HG02798 (cell line): ENCODE results near the gene TBC1D25.
A peak's percentile ranks its signal among the peaks of the same experiment; 100 is the strongest.
"Not testable (repeated sequence)": the region's sequence is repeated elsewhere in the genome, so short reads cannot be mapped to it uniquely, and the experiment has no call there.

ENCODE experiments used
- ATAC-seq: cut with Tn5 transposase; IDR thresholded peaks from one replicate; pipeline ENCODE4 v1.9.1; 2021; ENCODE audit warnings: mild to moderate bottlenecking; ENCODE audit not compliant: unreplicated experiment, poor library complexity

TBC1D25 gene

DNA sequence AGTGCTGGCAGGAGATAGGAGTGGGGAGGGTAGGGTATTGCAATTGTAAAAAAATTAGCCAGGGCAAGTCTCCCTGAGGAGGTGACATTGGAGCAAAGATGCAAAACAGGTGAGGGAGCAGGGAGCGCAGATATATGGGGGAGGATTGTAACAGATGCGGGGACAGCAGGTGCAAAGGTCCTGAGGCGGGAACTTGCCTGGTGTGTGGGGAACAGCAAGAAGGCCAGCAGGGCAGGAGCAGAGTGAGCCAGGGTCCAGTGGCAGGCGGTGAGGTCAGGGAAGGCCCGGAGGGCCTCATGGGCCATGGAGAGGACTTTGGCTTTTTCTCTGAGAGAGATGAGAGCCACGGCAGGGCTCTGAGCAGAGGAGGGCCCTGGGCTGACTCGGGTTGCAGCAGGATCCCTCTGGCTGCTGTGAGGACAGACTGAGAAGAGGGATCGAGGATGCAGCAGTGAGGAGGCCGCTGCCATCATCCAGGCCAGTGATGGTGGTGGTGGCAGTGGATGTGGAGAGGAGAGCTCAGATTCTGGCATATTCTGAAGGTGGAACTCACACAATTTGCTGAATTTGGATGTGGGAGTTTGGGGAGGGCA is 24.6 kb upstream of the TBC1D25 start:
- ATAC-seq, result no peak

DNA sequence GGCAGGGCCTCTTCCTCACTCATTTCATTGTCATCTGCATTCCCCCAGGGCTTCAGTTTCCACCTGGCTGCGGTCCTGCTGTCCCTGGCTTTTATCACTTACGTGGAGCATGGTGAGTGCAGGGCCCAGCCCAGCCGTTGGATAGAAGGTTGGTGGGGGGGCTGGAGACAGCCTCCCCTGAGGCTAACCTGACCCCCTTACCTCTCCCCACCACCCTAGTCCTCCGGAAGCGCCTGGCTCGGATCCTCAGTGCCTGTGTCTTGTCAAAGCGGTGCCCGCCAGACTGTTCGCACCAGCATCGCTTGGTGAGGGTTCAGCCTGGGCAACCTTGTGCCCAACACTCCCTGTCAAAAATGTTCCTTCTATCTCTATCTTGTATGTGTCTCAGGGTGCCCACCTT is 23.7 kb upstream of the TBC1D25 start:
- ATAC-seq, result no peak

- ATAC-seq, result no peak
Observed at GRCh38 chrX:48516285-48516684, 23.2 kb upstream of the TBC1D25 start.

DNA sequence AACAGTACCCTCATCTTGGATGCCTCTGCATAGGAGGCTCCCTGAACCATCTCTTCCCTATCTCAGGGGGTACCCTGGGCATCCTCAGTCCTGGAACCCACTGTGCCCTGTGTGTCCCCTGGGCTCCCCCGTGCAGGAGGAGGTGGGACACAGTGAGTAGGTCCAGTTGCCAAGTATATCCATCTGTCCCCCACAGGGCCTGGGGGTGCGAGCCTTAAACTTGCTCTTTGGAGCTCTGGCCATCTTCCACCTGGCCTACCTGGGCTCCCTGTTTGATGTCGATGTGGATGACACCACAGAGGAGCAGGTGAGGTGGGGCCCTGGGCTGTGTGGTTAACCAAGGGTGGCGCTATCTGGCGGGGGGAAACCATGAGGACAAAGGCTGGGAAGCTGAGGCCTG is 22.5 kb upstream of the TBC1D25 start:
- ATAC-seq, result no peak

GRCh38 chrX:48519481-48519880 is 20.0 kb upstream of the TBC1D25 start:
- not testable (repeated sequence) for ATAC-seq

DNA sequence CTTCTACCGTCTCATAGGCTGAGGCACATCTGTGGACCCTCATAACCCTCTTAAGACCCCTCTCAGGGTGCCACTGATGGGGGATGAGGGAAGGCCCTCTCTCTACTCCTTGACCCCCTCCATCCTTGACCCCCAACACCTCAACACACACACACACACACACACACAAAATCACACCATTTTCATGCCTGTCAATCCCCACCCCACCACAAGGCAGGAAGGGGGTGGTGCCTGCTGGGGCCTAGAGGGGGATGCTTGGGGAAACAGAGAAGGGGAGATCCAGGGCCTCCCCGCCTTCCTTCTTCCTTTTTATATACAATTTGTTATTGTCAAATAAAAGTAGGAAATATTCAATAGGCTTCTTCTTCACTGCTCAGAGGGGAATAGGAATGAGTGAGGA is 19.1 kb upstream of the TBC1D25 start:
- no peak for ATAC-seq

DNA sequence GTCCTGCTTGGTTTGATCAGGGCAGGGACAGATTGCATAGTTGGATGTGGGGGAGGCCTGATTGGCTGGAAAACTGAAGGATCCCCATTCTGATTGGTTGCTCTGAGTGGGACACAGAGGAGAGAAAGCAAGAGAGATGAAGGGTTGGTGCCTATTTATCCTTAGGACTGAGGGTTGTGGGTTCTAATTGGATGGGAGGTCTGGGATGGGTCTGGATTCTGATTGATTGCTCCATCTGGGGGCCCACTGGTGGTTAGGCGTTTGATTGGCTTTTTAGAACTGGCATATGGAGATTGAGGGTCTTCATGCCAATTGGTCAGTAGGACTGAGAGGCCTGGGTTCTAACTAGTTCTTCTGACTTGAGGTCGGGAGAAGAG is 18.6 kb upstream of the TBC1D25 start:
- no peak for ATAC-seq

- peak; percentile 98 for ATAC-seq
Observed at GRCh38 chrX:48521353-48522243, 17.9 kb upstream of the TBC1D25 start, which contains the start of gene EBP. Gene EBP (plus strand): TSS chrX:48521808. CDS start chrX:48523772, 1,964 bp downstream.

DNA sequence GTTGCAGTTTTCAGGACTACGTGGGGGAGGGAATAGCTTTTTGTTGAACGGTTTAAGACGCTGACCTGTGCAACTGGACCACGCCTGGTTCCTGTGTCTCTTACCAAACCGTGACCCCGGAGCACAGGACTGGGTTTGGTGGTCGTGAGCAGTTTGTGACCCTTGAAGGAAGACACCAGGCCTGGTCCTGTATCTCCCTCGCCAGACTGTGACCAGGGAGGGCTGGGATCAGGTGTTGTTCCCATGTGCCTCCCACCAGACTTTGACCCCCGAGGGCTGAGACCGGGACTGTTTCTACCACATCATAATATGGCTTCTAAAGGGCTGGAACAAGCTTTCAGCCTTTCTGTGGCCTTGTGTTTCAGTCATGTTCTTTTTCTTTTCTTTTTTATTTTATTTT is 17.2 kb upstream of the TBC1D25 start:
- ATAC-seq, result no peak

DNA sequence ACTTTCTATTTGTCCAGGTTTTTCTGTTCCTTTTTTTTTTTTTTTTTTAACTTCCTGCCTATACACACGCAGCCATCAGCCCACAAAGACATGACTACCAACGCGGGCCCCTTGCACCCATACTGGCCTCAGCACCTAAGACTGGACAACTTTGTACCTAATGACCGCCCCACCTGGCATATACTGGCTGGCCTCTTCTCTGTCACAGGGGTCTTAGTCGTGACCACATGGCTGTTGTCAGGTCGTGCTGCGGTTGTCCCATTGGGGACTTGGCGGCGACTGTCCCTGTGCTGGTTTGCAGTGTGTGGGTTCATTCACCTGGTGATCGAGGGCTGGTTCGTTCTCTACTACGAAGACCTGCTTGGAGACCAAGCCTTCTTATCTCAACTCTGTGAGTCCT is 15.8 kb upstream of the TBC1D25 start:
- ATAC-seq, result no peak

DNA sequence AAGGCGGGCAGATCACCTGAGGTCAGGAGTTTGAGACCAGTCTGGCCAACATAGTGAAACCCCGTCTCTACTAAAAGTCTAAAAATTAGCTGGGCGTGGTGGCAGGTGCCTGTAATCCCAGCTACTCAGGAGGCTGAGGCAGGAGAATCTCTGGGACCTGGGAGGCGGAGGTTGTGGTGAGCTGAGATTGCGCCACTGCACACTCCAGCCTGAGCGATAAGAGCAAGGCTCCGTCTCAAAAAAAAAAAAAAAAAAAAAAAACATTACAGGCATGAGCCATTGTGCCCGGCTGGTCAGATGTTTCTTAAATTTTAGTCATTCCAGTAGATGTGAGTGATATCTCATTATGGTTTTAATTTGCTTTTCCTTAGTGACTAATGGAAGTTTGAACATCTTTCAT is 13.7 kb upstream of the TBC1D25 start:
- not testable (repeated sequence) for ATAC-seq

DNA sequence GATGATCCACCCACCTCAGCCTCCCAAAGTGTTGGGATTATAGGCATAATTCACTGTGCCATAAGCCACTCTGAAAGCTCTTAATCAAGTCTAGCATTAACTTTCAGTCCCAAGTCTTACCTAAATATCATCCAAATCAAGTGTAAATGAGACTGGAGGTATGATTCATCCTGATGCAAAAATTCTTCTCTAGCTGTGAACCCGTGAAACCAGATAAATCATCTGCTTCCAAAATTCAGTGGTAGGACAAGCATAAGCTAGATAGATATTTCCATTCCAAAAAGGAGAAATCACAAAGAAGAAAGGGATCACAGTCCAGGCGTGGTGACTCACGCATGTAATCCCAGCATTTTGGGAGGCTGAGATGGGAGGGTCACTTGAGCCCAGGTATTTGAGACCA is 8.8 kb upstream of the TBC1D25 start:
- no peak for ATAC-seq

GRCh38 chrX:48531358-48531959 is 8.1 kb upstream of the TBC1D25 start:
- ATAC-seq, result no peak

DNA sequence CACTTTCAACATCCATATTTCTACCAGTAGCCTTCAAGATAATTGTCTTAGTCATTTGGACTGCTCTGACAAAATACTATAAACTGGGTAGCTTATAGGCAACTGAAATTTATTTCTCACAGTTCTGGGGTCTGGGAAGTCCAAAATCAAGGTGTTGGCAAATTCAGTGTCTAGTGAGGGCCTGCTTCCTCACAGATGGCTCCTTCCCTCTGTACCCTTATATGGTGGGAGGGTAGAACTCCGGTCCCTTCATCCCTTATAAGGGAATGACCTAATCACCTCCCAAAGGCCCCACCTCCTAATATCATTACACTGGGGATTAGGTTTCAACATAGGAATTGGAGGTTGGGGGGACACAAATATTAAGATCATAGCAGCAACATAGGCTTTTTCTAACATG is 7.4 kb upstream of the TBC1D25 start:
- no peak for ATAC-seq

DNA sequence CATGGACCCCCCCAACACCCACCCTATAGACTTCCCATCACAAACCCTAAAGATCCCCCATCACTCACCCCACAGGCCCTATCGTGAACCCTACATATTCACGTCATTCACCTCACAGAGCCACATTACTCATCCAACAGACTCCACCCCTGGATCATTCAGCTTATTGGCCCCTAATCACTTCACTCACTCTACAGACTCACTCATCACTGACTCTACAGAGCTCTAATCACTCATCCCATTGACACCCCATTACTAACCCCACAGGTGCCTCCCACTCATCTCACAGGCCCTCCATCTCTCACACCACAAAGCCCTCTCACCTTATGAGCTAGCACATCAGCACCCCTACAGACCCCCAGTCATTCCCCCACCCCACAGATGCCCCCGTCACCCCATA is 6.3 kb upstream of the TBC1D25 start:
- no peak for ATAC-seq

GRCh38 chrX:48538641-48539344 is 721 bp upstream of the TBC1D25 start:
- no peak for ATAC-seq

DNA sequence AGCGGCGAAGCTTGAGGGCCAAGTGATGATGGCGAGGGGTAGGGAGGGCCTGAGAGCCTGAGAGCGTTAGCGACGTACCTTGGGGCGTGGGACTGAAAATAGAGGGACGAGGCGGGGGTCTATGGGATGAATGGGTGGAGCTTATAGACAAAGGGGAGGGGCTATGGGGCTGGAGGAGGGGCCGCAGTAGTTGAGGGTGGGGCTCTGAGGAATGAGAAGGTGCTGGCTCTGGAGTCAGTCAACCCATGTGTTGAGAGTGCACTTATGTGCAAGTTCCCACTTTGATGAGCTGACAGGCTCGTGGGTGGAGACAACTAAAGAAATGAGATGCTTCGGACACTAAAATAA is 488 bp downstream of the TBC1D25 start:
- ATAC-seq, result peak; percentile 29

DNA sequence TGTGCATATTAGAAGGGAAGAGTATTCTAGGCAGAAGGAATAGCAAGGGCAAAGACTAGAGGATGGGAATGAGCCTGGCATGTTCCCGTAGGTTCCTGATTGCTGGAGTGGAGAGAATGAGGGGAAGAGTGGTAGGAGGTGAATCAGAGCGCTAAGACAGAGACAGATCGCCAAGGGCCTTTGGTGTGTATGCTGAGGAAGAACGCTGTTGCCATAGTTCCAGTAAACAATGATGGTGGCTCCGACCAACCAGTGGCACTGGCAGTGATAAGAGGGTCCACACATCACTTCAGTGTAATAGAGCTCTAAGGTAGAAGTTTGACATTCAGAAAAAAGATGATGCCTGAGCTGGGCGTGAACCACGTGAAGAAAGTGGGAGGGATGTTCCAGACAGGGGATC is 966 bp downstream of the TBC1D25 start:
- ATAC-seq, result no peak

GRCh38 chrX:48541140-48541814 is 1.8 kb downstream of the TBC1D25 start:
- ATAC-seq, result no peak

GRCh38 chrX:48548871-48549270 is 9.4 kb downstream of the TBC1D25 start:
- no peak for ATAC-seq
